K562 (cell line): ENCODE data around the gene SLC28A1. TPM values are rescaled to one million over a fixed set of nuclear protein-coding genes. Genes with fewer than 3 reads are reported as not detected.

Experiments used
- ATAC-seq: fragments of 200-7000 bp; cut with Tn5 transposase; 3 replicates; pipeline ENCODE4 v1.9.1; 2020; ENCODE audit warnings: moderate library complexity
- BruUV-seq: library from RNA; stranded (reverse); fragments of 400-500 nt; replicated peaks from 2 replicates; lab custom pipeline; 2021; lab: Mats Ljungman, UMichigan
- CTCF ChIA-PET: fragments of 300-600 bp; formaldehyde crosslinking; extraction: SDS; loops from one replicate; lab custom pipeline; 2021; ENCODE audit warnings: low intra/inter-chr PET ratio; lab: Yijun Ruan, JAX
- POLR2A ChIA-PET: fragments of 300-600, 350-650 bp; sonication (Branson Sonifier 250); formaldehyde crosslinking; extraction: SDS; loops from one replicate; lab custom pipeline; 2021; ENCODE audit warnings: antibody characterized with exemption, inconsistent platforms; lab: Yijun Ruan, JAX
- DNase-seq, 4 experiments: peaks; one replicate each; pipeline versions ENCODE4 v3.0.0 to v3.0.0-alpha.2; 2011 to 2018; ENCODE audit warnings: low spot score in 3 of 4, mixed read lengths in 3 of 4; ENCODE audit errors: extremely low read depth in 1 of 4
- FAIRE-seq: peaks from 2 replicates; lab custom pipeline; 2011; peaks lifted over from hg19 to GRCh38; lab: Jason Lieb, UNC
- H2AFZ ChIP-seq: 2 replicates; pipeline ENCODE4 v1.6.0; 2011; ENCODE audit warnings: low read depth, low read length, control low read depth, inconsistent platforms
- H3K27ac ChIP-seq: fragments of 200-600 bp; 3 replicates; pipeline ENCODE4 v1.8.0; 2011; ENCODE audit warnings: low read depth, mild to moderate bottlenecking, control low read depth, inconsistent platforms, low read length, moderate library complexity, mixed read lengths; ENCODE audit errors: extremely low read depth
- H3K27me3 ChIP-seq, 2 experiments: fragments of 300-600 bp in 1 of 2; 2 replicates in 1 of 2; 3 replicates in 1 of 2; pipeline versions ENCODE4 v1.6.0 to v1.8.0; 2011; ENCODE audit warnings: inconsistent platforms in 2 of 2, low read length in 2 of 2, mild to moderate bottlenecking in 1 of 2, mixed read lengths in 1 of 2, moderate library complexity in 1 of 2; ENCODE audit not compliant: control insufficient read depth in 2 of 2, insufficient read depth in 2 of 2
- H3K36me3 ChIP-seq: fragments of 300-600 bp; 3 replicates; pipeline ENCODE4 v1.8.0; 2011; ENCODE audit warnings: mild to moderate bottlenecking, low read length, inconsistent platforms; ENCODE audit not compliant: control insufficient read depth, insufficient read depth
- H3K4me1 ChIP-seq, 2 experiments: fragments of 200-600 bp in 1 of 2; replicated peaks in 1 of 2; 2 replicates in 1 of 2; 3 replicates in 1 of 2; pipeline versions ENCODE4 v1.5.1 to v1.8.0; 2011; ENCODE audit warnings: inconsistent platforms in 2 of 2, low read length in 2 of 2, mild to moderate bottlenecking in 1 of 2, mixed read lengths in 1 of 2, moderate library complexity in 1 of 2; ENCODE audit not compliant: control insufficient read depth in 2 of 2, insufficient read depth in 2 of 2
- H3K4me2 ChIP-seq: 2 replicates; pipeline ENCODE4 v1.6.1; 2011; ENCODE audit warnings: low read length, control low read depth, inconsistent platforms, mixed read lengths; ENCODE audit not compliant: insufficient read depth
- H3K4me3 ChIP-seq: fragments of 200-600 bp; sonication (generic), shearing (Covaris generic); 2 replicates; pipeline ENCODE4 v1.5.1; 2016; ENCODE audit warnings: control low read depth, inconsistent platforms
- H3K79me2 ChIP-seq: fragments of 200-600 bp; 3 replicates; pipeline ENCODE4 v1.8.0; 2011; ENCODE audit warnings: low read length, inconsistent platforms; ENCODE audit not compliant: control insufficient read depth, insufficient read depth
- H3K9ac ChIP-seq, 2 experiments: 2 replicates each; pipeline versions ENCODE4 v1.6.0 to v1.6.1; 2011; ENCODE audit warnings: low read depth in 2 of 2, low read length in 2 of 2, control low read depth in 1 of 2, inconsistent platforms in 1 of 2, mild to moderate bottlenecking in 1 of 2, mixed read lengths in 1 of 2; ENCODE audit not compliant: insufficient read depth in 1 of 2
- H3K9me1 ChIP-seq: one replicate; pipeline ENCODE4 v1.6.0; 2011; ENCODE audit warnings: inconsistent platforms, mild to moderate bottlenecking, low read length, moderate library complexity; ENCODE audit not compliant: control insufficient read depth, insufficient read depth
- H3K9me3 ChIP-seq: replicated peaks from 2 replicates; pipeline ENCODE4 v1.5.1; 2011; ENCODE audit warnings: low read depth, low read length, inconsistent platforms; ENCODE audit not compliant: control insufficient read depth, insufficient read depth
- H4K20me1 ChIP-seq: replicated peaks from 2 replicates; pipeline ENCODE4 v1.6.1; 2011; ENCODE audit warnings: low read length, inconsistent platforms, mixed read lengths; ENCODE audit not compliant: control insufficient read depth, insufficient read depth
- CREM ChIP-seq: IDR thresholded peaks from 2 replicates; pipeline ENCODE4 v1.6.1; 2014; ENCODE audit warnings: antibody characterized with exemption, low read depth
- ELF2 ChIP-seq: fragments of 250-450 bp; sonication (Bioruptor Pico); IDR thresholded peaks from 2 replicates; pipeline ENCODE4 v1.5.0; 2021; ENCODE audit warnings: mild to moderate bottlenecking
- MYBL2 ChIP-seq, 2 experiments: fragments of 450-650 bp in 1 of 2; sonication (generic) in 1 of 2; formaldehyde crosslinking in 1 of 2; IDR thresholded peaks; 2 replicates each; pipeline versions ENCODE4 v1.6.1 to v1.8.1; 2017 to 2022; ENCODE audit warnings: borderline replicate concordance in 1 of 2, inconsistent platforms in 1 of 2, low read depth in 1 of 2, mild to moderate bottlenecking in 1 of 2, missing genetic modification reagents in 1 of 2, moderate library complexity in 1 of 2
- NFYB ChIP-seq: IDR thresholded peaks from 2 replicates; pipeline ENCODE4 v1.6.1; 2011; ENCODE audit warnings: mild to moderate bottlenecking, moderate library complexity; ENCODE audit not compliant: insufficient read length; ENCODE audit errors: extremely low read depth
- PHB2 ChIP-seq: fragments of 450-650 bp; IDR thresholded peaks from 2 replicates; pipeline ENCODE4 v1.6.1; 2017; ENCODE audit warnings: low read depth
- PURB ChIP-seq: sonication (generic); formaldehyde crosslinking; IDR thresholded peaks from 2 replicates; pipeline ENCODE4 v1.9.0; 2021; ENCODE audit warnings: low read depth, mild to moderate bottlenecking, missing genetic modification reagents
- ZFP1 ChIP-seq: fragments of 450-650 bp; formaldehyde crosslinking; IDR thresholded peaks from 2 replicates; pipeline ENCODE4 v1.4.0; 2020; ENCODE audit warnings: mild to moderate bottlenecking, mixed read lengths
- ZFP30 ChIP-seq: fragments of 250-450 bp; sonication (Bioruptor Pico); IDR thresholded peaks from 2 replicates; pipeline ENCODE4 v1.8.0; 2022; ENCODE audit warnings: moderate library complexity, mild to moderate bottlenecking, inconsistent platforms, borderline replicate concordance
- ZNF174 ChIP-seq: fragments of 250-450 bp; sonication (Bioruptor Pico); IDR thresholded peaks from 2 replicates; pipeline ENCODE4 v1.4.0; 2020; ENCODE audit warnings: mild to moderate bottlenecking
- ZNF232 ChIP-seq: sonication (generic); formaldehyde crosslinking; IDR thresholded peaks from 2 replicates; pipeline ENCODE4 v1.8.0; 2022; ENCODE audit warnings: mild to moderate bottlenecking, missing genetic modification reagents
- ZNF3 ChIP-seq: fragments of 250-450 bp; sonication (Bioruptor Pico); IDR thresholded peaks from 2 replicates; pipeline ENCODE4 v1.5.0; 2021; ENCODE audit warnings: mild to moderate bottlenecking, moderate library complexity
- ZNF316 ChIP-seq: fragments of 450-650 bp; IDR thresholded peaks from 2 replicates; pipeline ENCODE4 v1.6.1; 2016
- ZNF75A ChIP-seq: fragments of 450-650 bp; formaldehyde crosslinking; IDR thresholded peaks from 2 replicates; pipeline ENCODE4 v1.4.0; 2020; ENCODE audit warnings: mild to moderate bottlenecking
- WGBS: fragments of 100-300 bp; shearing (Covaris generic); methylation state at CpG from one replicate; pipeline ENCODE4 v1.1.6; 2016; ENCODE audit warnings: low coverage, mixed read lengths; ENCODE audit not compliant: insufficient coverage; ENCODE audit errors: missing lambda C conversion rate; 5-methylcytosine and 5-hydroxymethylcytosine counted together
- in situ Hi-C: fragments of 300-500 bp; cut with MboI; formaldehyde crosslinking; loops from 4 replicates; pipeline ENCODE4 v1.15.0; 2018; ENCODE audit warnings: inconsistent platforms, mixed read lengths
- intact Hi-C: fragments of 100-400 bp; cut with micrococcal nuclease; formaldehyde crosslinking; loops from 2 replicates; pipeline ENCODE4 v1.14.2; 2022
- polyA plus RNA-seq, 8 experiments: library from polyadenylated mRNA; depleted of rRNA in 4 of 8; stranded (reverse) in 5 of 8; unstranded in 3 of 8; fragments of >200 nt; fragmentation: Nextera tagmentation in 2 of 8; fragmentation: Illumina TruSeq in 1 of 8; extraction: Ambion mirVana in 2 of 8; extraction: Trizol in 1 of 8; gene quantifications; 2 replicates each; pipeline versions ENCODE4 v1.2.1 to v1.2.3, GENCODE V29; 2011 to 2014; ENCODE audit warnings: inconsistent platforms in 1 of 8, missing spikeins in 1 of 8
- total RNA-seq, 7 experiments: library from RNA; depleted of rRNA in 6 of 7; stranded (reverse); fragments of >200 nt in 6 of 7; fragmentation: Illumina TruSeq in 2 of 7; extraction: Trizol in 2 of 7; gene quantifications; 2 replicates each; pipeline versions ENCODE4 v1.2.1 to v1.2.3, GENCODE V29; 2011 to 2021; ENCODE audit warnings: low replicate concordance in 1 of 7
- TF ChIP-seq, protein P1 (sequence below): IDR thresholded peaks from 2 replicates; pipeline ENCODE4 v1.6.1; 2014; ENCODE audit warnings: antibody characterized with exemption
- TF ChIP-seq, protein P2 (sequence below): fragments of 450-650 bp; formaldehyde crosslinking; IDR thresholded peaks from 2 replicates; pipeline ENCODE4 v1.4.0; 2020; ENCODE audit warnings: mild to moderate bottlenecking
- TF ChIP-seq, protein P3 (sequence below): fragments of 250-450 bp; sonication (Bioruptor Pico); IDR thresholded peaks from 2 replicates; pipeline ENCODE4 v1.5.0; 2020; ENCODE audit warnings: mild to moderate bottlenecking, borderline replicate concordance

SLC28A1 gene
- total and polyA plus RNA-seq, 9 of the 15 experiments (the other 6 are each of a cell fraction or from before 2014, with no cell fraction given) = 0.04 TPM; not detected in 8

DNA sequence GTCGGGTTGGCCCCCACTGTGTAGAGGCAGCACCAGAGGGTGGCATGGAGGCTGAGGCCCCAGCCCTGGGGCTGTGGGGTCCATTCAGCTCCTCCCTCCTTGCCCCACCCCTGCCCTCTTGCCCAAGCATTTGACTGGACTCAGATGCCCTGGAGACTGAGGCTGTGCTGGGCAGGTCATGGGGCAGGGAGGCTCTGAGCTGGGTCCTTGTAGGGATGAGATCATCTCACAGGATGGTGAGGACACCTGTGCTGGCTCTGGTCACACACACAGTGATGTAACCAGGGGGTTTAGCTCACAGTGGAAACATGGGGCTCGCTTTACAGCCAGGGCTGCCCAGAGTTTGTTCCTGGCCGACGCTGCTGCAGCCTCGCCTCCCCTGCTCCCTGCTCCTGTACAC is 49.5 kb upstream of the SLC28A1 start:
- H3K9me1 ChIP-seq = no peaks in the 10 kb centered on the region
- in situ Hi-C loops (loop anchor here (5.0 kb wide), 1 partner anchor 87 kb away; no protein-coding TSS in a partner anchor), intact Hi-C loops (no loop called here)
- no peaks in the 10 kb centered on the region for H3K9me3 ChIP-seq
- peak overlapping the region in 1 of 2 experiments; percentile 19; a peak in 1 of 4 replicates for H3K9ac ChIP-seq
- peaks cover 0 to 4% of the 10 kb centered on the region in 2 experiments; a peak in 2 of 5 replicates for H3K27me3 ChIP-seq
- POLR2A ChIA-PET = interaction anchor here (1.2 kb wide), 1 partner anchor 148 kb away, joined by 3 read pairs; no protein-coding TSS in a partner anchor
- CTCF ChIA-PET = no interaction called here
- no peak overlapping the region for H3K4me2 ChIP-seq
- no peak overlapping the region for H2AFZ ChIP-seq
- TF ChIP-seq ZNF316 = no peak
- no peak for TF ChIP-seq CREM
- no peak for TF ChIP-seq MYBL2 (IDR thresholded peaks at IDR 0.05; ENCODE audit: low read depth)
- no peak for TF ChIP-seq MYBL2 (CRISPR knock-in tag; IDR thresholded peaks at IDR 0.05; ENCODE audit: borderline replicate concordance)
- TF ChIP-seq ZFP30 (CRISPR knock-in tag) = no peak
- no peak for TF ChIP-seq NFYB
- no peak for TF ChIP-seq ZNF75A
- no peak for TF ChIP-seq PHB2
- no peak for TF ChIP-seq ZNF232 (CRISPR knock-in tag)
- TF ChIP-seq, protein P1, sequence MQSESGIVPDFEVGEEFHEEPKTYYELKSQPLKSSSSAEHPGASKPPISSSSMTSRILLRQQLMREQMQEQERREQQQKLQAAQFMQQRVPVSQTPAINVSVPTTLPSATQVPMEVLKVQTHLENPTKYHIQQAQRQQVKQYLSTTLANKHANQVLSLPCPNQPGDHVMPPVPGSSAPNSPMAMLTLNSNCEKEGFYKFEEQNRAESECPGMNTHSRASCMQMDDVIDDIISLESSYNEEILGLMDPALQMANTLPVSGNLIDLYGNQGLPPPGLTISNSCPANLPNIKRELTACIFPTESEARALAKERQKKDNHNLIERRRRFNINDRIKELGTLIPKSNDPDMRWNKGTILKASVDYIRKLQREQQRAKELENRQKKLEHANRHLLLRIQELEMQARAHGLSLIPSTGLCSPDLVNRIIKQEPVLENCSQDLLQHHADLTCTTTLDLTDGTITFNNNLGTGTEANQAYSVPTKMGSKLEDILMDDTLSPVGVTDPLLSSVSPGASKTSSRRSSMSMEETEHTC = no peak
- no peak for TF ChIP-seq ZNF3 (CRISPR knock-in tag)
- TF ChIP-seq, protein P2, sequence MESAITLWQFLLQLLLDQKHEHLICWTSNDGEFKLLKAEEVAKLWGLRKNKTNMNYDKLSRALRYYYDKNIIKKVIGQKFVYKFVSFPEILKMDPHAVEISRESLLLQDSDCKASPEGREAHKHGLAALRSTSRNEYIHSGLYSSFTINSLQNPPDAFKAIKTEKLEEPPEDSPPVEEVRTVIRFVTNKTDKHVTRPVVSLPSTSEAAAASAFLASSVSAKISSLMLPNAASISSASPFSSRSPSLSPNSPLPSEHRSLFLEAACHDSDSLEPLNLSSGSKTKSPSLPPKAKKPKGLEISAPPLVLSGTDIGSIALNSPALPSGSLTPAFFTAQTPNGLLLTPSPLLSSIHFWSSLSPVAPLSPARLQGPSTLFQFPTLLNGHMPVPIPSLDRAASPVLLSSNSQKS (CRISPR knock-in tag) = no peak
- TF ChIP-seq PURB = no peak
- no peak for TF ChIP-seq ZFP1 (CRISPR knock-in tag)
- TF ChIP-seq, protein P3, sequence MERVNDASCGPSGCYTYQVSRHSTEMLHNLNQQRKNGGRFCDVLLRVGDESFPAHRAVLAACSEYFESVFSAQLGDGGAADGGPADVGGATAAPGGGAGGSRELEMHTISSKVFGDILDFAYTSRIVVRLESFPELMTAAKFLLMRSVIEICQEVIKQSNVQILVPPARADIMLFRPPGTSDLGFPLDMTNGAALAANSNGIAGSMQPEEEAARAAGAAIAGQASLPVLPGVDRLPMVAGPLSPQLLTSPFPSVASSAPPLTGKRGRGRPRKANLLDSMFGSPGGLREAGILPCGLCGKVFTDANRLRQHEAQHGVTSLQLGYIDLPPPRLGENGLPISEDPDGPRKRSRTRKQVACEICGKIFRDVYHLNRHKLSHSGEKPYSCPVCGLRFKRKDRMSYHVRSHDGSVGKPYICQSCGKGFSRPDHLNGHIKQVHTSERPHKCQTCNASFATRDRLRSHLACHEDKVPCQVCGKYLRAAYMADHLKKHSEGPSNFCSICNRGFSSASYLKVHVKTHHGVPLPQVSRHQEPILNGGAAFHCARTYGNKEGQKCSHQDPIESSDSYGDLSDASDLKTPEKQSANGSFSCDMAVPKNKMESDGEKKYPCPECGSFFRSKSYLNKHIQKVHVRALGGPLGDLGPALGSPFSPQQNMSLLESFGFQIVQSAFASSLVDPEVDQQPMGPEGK (CRISPR knock-in tag) = no peak
- no peak for TF ChIP-seq ZNF174 (CRISPR knock-in tag)
- TF ChIP-seq ELF2 (CRISPR knock-in tag) = no peak
- FAIRE-seq = no peak
- H3K79me2 ChIP-seq = no peaks in the 10 kb centered on the region
- BruUV-seq = no TSS peak
- no peak overlapping the region for H3K27ac ChIP-seq
- DNase-seq = no peak
- H3K36me3 ChIP-seq = no peaks in the 10 kb centered on the region
- peaks cover 15 to 16% of the 10 kb centered on the region in 2 experiments; a peak in 4 of 5 replicates for H3K4me1 ChIP-seq
- no peak; the same call in 2 of the 3 replicates for ATAC-seq
- no peaks in the 10 kb centered on the region for H4K20me1 ChIP-seq
- 26% methylated on average over 5 of the region's 5 CpGs for WGBS
- no peak overlapping the region for H3K4me3 ChIP-seq
